Measurements from ENCODE around the gene C4BPA.

Gene C4BPA

GRCh38 chr1:207128336-207128921, 24.4 kb downstream of the C4BPA start:
- DNase-seq = no peak

DNA sequence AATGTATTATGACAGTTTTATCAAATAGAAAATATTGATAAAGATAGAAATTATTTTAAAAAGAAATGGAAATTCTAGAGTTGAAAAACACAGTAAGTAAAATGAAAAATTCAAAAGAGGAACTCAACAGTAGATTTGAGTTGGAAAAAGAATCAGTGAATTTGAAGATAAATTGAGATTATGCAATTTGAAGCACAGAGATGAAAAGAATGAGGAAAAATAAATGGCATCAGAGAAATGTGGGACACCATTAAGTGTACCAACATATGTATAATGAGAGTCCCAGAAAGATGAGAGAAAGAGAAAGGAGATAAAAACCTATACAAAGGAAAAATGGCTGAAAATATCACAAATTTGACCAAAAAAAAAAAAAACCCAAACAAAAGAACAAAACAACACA, 25.0 kb downstream of the C4BPA start:
- DNase-seq = no peak

DNA sequence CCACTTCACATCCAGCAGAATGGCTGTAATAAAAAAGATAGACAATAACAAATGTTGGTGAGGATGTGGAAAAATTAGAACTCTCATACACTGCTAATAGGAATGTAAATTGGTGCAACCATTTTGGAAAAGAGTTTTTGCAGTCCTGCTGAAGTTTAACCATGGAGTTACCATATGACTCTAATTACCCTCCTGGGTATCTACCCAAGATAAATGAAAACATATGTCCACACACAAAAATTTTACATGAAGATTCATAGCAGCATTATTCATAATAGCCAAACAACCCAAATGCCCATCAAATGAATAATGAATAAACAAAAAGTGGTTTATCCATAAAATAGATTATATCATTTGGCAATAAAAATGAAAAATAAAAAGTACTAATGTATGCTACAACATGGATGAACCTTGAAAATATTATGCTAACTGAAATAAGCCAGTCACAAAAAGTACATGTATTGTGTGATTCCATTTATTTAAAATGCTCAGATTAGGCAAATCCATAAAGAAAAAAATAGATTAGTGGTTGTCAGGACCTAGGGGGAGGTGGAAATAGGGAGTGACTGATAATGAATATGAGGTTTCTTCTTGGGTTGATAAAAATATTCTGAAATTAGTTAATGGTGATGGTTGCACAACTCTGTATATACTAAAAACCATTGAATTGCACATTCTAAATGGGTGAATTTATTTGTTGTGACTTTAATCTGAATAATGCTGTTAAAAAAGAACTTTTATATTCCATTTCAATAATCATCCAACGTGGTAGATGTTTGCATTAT, 26.4 kb downstream of the C4BPA start:
- DNase-seq = no peak

- no peak for DNase-seq
These were observed 27.1 kb downstream of the C4BPA start for GRCh38 chr1:207131163-207131562.

- DNase-seq = no peak
These were observed 30.5 kb downstream of the C4BPA start for GRCh38 chr1:207134581-207134980.

DNA sequence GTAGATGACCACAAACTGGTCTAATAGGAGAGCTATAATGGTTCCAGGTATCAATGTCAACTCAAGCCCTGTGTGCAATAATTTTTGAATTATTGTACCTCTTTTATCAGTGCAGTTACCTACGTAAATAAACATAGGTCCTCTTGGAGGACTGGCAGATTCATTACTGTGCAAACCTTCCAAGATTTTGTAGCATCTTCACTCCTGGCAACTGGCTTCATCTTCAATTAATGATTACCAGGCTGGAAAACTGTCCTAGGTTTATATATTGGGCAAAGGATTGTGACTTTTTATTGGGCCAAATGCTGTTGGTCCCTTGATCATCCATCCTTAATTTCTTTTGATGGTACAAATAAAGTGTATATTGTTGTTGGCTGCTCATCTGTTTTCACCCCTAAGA, 35.6 kb downstream of the C4BPA start:
- DNase-seq = no peak

DNA sequence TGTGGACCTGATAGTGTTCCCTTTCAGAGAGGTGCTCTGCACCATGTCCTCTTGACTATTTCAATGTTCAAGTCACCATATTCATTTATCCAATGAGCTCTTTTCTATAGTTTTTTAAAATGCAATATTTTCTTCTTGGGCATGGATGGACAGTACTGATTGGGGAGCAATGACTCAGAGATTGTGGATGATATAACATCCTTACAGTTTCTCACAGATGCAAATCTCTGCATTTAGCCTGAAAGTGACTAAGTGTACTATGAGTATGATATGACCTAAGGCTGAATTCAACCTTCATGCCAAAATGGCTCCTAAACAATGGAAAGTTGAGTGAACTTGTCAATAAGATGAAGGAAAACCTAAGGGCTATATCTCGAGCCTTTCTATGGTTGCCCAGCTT, 36.5 kb downstream of the C4BPA start:
- DNase-seq = no peak

GRCh38 chr1:207145401-207146058, 41.5 kb downstream of the C4BPA start:
- DNase-seq = no peak

DNA sequence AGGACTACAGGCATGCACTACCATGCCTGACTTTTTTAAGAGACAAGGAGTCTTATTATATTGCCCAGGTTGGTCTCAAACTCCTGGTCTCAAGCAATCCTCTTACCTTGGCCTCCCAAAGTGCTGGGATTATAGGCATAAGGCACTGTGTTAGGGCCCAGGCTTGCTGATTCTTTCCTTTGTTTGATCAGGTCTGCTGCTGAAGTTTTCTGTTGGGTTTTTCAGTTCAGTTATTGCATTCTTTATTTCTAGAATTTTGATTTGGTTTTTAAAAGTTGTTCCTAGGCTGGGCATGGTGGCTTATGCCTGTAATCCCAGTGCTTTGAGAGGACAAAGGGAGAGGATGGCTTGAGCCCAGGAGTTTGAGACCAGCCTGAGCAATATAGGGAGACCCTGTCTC, 47.9 kb downstream of the C4BPA start:
- no peak for DNase-seq

GRCh38 chr1:207152792-207153468, 48.9 kb downstream of the C4BPA start:
- DNase-seq = no peak

DNA sequence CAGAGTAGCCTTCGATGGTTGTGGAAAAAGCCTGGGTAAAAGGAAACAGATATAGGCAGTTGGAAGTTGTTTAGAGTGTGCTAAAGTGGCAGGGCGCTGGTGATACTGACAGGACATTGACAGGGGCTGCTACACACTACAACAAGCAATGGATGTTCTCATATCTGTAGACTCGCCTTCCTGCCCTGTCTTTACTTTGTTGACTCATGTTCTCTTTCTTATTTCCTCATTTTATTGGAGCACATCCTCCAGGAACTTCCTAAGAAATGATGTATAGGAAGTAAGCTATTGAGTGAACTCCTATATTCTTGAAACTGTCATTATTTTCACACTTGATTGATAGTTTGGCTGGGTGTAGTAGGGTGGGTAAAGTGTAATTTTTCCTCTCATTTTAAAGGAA, 51.0 kb downstream of the C4BPA start:
- no peak for DNase-seq

DNA sequence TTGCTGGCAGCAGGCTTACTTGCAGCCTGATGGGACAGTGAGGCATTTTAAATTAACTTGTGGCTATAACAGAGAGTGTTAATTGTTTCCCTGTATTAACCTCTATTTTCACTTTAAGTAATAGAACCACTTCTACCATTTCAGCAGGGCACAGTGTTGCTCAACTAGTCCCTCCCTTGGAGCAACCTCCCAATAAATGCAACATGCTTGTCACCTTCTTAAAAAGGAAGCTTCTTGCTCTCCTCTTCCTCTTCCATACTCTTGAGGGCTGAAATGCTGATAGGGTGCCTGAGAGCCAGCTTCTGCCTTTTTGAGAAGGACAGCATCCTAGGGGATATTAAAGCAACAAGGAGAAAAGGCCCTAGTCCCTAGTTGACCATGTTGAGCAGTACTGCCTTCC, 52.1 kb downstream of the C4BPA start:
- DNase-seq = no peak

GRCh38 chr1:207156826-207157225, 52.8 kb downstream of the C4BPA start:
- DNase-seq = no peak

DNA sequence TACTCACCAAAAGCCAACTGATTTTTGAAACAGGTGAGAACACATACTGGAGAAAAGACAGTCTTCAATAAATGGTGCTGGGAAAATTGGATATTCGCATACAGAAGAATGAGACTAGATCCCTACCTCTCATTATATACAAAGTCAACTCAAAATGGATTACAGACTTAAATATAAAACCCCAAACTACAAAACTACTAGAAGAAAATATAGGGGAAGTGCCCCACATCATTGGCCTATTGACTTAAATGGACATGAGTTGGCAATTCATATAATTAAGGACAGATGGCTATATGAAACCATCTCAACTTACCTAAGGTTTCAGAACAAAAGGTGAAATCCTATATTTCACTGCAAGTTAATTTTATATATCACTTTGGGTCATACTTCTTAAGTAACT, 60.1 kb downstream of the C4BPA start:
- DNase-seq = no peak

GRCh38 chr1:207172321-207172720, 68.3 kb downstream of the C4BPA start:
- DNase-seq = no peak

GRCh38 chr1:207172885-207173284, 68.9 kb downstream of the C4BPA start:
- no peak for DNase-seq

DNA sequence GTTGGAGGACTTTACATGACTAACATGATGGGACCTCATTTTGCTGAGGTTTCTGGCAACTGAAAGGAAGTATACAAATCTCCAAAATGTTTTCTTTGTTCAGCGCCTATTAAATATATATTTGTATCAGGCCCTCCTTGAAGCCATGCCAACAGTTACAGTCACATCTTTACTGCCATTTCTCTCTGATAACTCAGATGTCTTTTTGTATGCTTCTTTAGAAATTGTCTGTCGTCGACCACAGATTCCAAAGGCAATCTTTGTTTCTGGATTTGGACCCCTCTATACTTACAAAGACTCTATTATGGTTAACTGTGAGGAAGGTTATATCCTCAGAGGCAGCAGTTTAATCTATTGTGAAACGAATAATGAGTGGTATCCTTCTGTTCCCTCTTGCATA, 69.4 kb downstream of the C4BPA start:
- no peak for DNase-seq

- DNase-seq = no peak
These were observed 70.9 kb downstream of the C4BPA start for GRCh38 chr1:207174913-207175312.

- DNase-seq = no peak
These were observed 75.0 kb downstream of the C4BPA start for GRCh38 chr1:207179036-207179435.

- DNase-seq = no peak
These were observed 77.8 kb downstream of the C4BPA start for GRCh38 chr1:207181847-207182246.

DNA sequence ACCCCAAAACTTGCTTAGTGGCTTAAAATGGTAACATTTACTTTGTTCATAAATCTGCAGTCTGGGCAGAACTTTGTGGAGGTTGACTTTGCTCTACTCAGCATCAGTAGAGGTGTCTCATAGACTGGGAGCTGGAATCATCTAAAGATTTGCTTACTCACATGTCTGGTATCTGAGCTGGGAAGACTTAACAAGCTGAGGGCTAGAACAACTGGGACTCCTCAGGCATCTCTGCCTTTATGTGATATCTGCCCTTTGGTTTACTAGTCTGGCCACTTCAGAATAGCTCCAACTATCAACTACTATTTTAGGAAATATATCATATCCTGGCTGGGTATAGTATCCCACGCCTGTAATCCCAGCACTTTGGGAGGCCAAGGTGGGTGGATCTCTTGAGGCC, 82.5 kb downstream of the C4BPA start:
- DNase-seq = no peak

GRCh38 chr1:207188901-207189300, 84.9 kb downstream of the C4BPA start:
- DNase-seq = no peak

DNA sequence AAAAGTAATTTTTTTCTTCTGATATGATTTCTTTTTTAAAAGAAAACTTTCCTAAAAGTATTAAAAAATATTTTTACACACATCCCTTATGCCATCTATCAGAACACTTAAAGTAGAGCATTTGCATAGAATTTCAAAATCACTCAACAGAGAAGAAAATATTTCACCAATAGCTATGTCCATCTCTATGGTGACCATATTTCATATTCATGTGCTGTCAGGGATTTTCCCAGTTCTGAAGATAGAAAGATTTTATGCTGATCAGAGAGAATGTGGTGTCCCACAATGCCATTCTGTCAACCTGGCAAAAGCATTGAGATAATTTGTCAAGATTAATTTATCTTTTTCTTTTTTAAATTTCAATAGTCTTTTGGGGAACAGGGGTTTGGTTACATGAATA, 87.0 kb downstream of the C4BPA start:
- no peak for DNase-seq

DNA sequence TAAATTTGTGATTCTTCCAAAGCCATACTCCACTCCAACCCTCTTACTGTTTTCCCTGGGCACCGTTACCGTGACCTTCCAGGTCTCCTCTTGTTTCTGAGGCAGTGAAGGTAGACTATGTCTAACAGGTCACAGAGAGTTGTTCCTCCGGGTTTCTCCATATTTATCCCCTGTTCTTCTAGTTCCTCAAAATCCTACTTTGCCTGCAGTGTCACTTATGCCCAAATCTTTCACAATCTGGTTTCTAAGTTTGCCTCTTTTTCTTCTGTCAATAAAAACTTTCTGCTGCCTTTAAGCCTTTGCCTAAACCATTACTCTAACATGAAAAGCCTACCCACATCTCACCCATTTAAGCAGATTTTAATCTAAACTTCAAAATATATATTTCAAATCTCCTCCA, 87.7 kb downstream of the C4BPA start:
- no peak for DNase-seq
